Activated CD8-positive, alpha-beta T cell treated with anti-CD3 and anti-CD28 coated beads for 36 hours (primary cell): Measurements from ENCODE around the gene PEX16. TPM values are rescaled to one million over a fixed set of nuclear protein-coding genes. Genes with fewer than 3 reads are reported as not detected.

Source experiments
- ATAC-seq: fragments of 200-7000 bp; cut with Tn5 transposase; one replicate; pipeline ENCODE4 v1.10.0; 2021; ENCODE audit warnings: mild to moderate bottlenecking, moderate library complexity
- CTCF ChIA-PET: fragments of 350-600 bp; sonication (Branson Sonifier 250); formaldehyde crosslinking; loops from one replicate; lab custom pipeline; 2021; ENCODE audit warnings: antibody characterized with exemption; lab: Charles Lee
- POLR2A ChIA-PET: fragments of 350-600 bp; sonication (Branson Sonifier 250); formaldehyde crosslinking; loops from one replicate; lab custom pipeline; 2021; ENCODE audit warnings: antibody characterized with exemption; lab: Charles Lee
- DNase-seq: peaks from one replicate; pipeline ENCODE4 v3.0.0-alpha.2; 2020
- H3K27ac Mint-ChIP-seq: one replicate; pipeline ENCODE4 v1.8.0; 2021; ENCODE audit warnings: mild to moderate bottlenecking, mixed read lengths
- H3K27me3 Mint-ChIP-seq: one replicate; pipeline ENCODE4 v1.8.0; 2021; ENCODE audit warnings: mixed read lengths
- H3K36me3 Mint-ChIP-seq: one replicate; pipeline ENCODE4 v1.8.0; 2021; ENCODE audit warnings: low read depth, mixed read lengths
- H3K4me1 Mint-ChIP-seq: one replicate; pipeline ENCODE4 v1.8.0; 2021; ENCODE audit warnings: low read depth, mixed read lengths
- H3K4me3 Mint-ChIP-seq: one replicate; pipeline ENCODE4 v1.8.0; 2021; ENCODE audit warnings: mild to moderate bottlenecking, moderate library complexity, mixed read lengths
- H3K9me3 Mint-ChIP-seq: one replicate; pipeline ENCODE4 v1.8.0; 2021; ENCODE audit warnings: mixed read lengths
- CTCF ChIP-seq: fragments of 200-600 bp; IDR thresholded peaks from one replicate; pipeline ENCODE4 v1.8.0; 2022; ENCODE audit warnings: antibody characterized with exemption, mild to moderate bottlenecking
- intact Hi-C: fragments of 100-400 bp; cut with micrococcal nuclease; formaldehyde crosslinking; loops from one replicate; pipeline ENCODE4 v1.10.0; 2022
- total RNA-seq, 2 experiments: library from RNA; stranded (reverse); gene quantifications; one replicate each; pipeline ENCODE4 v1.2.3, GENCODE V29; 2021

Gene PEX16
- total RNA-seq, 2 experiments from 2014 or later, result 34.4 to 35.2 TPM

GRCh38 chr11:45932217-45932616 is 14.5 kb upstream of the PEX16 start:
- no peak for TF ChIP-seq CTCF
- CTCF ChIA-PET, result interaction anchor here (0.8 to 1.5 kb wide), 2 partner anchors 9 to 376 kb away, joined by 3 read pairs; no protein-coding TSS in a partner anchor
- H3K4me1 Mint-ChIP-seq, result peaks cover 23% of the 10 kb centered on the region

GRCh38 chr11:45931739-45932138 is 14.1 kb upstream of the PEX16 start:
- Mint-ChIP-seq H3K4me3 (no peak overlapping the region), H3K27me3 (no peaks in the 10 kb centered on the region), H3K36me3 (peaks cover 2% of the 10 kb centered on the region), H3K4me1 (peaks cover 26% of the 10 kb centered on the region), H3K27ac (no peak overlapping the region), H3K9me3 (no peaks in the 10 kb centered on the region)
- CTCF ChIA-PET, result interaction anchor here (0.6 kb wide), 1 partner anchor 77 kb away, joined by 3 read pairs; no protein-coding TSS in a partner anchor
- DNase-seq, result no peak
- no peak for TF ChIP-seq CTCF
- no peak for ATAC-seq
- POLR2A ChIA-PET, result no interaction called here
- intact Hi-C loops, result no loop called here

More at GRCh38 chr11:45932217-45932616, 14.5 kb upstream of the PEX16 start:
- Mint-ChIP-seq H3K36me3 (peaks cover 2% of the 10 kb centered on the region), H3K27ac (no peak overlapping the region), H3K9me3 (no peaks in the 10 kb centered on the region), H3K27me3 (no peaks in the 10 kb centered on the region), H3K4me3 (no peak overlapping the region)
- ATAC-seq (no peak), DNase-seq (no peak)
- POLR2A ChIA-PET, result no interaction called here
- intact Hi-C loops, result no loop called here

GRCh38 chr11:45930951-45931570 is 13.4 kb upstream of the PEX16 start:
- ChIA-PET CTCF (interaction anchor here (0.6 to 1.2 kb wide), 3 partner anchors 12 to 77 kb away, joined by 3 read pairs; no protein-coding TSS in a partner anchor), POLR2A (no interaction called here)
- H3K9me3 Mint-ChIP-seq, result no peaks in the 10 kb centered on the region
- DNase-seq, result no peak
- H3K4me1 Mint-ChIP-seq, result peaks cover 26% of the 10 kb centered on the region
- TF ChIP-seq CTCF, result no peak
- no peak for ATAC-seq
- peak overlapping the region; percentile 38 for H3K27ac Mint-ChIP-seq
- intact Hi-C loops, result no loop called here
- no peaks in the 10 kb centered on the region for H3K27me3 Mint-ChIP-seq
- H3K4me3 Mint-ChIP-seq, result no peak overlapping the region
- peaks cover 2% of the 10 kb centered on the region for H3K36me3 Mint-ChIP-seq

GRCh38 chr11:45930031-45930794 is 12.5 kb upstream of the PEX16 start:
- Mint-ChIP-seq H3K27ac (peak overlapping the region; percentile 51), H3K4me1 (peaks cover 26% of the 10 kb centered on the region), H3K27me3 (no peaks in the 10 kb centered on the region), H3K9me3 (no peaks in the 10 kb centered on the region), H3K4me3 (no peak overlapping the region), H3K36me3 (peaks cover 2% of the 10 kb centered on the region)
- peak; percentile 74 for ATAC-seq
- ChIA-PET CTCF (interaction anchor here (1.1 to 1.2 kb wide), 2 partner anchors 12 to 58 kb away, joined by 3 read pairs; no protein-coding TSS in a partner anchor), POLR2A (no interaction called here)
- intact Hi-C loops, result no loop called here
- peak; percentile 52 for DNase-seq
- TF ChIP-seq CTCF, result no peak
